PFSK-1 (cell line): ENCODE data around the gene TEX29.

Experiments
- FOXP2 ChIP-seq: optimal IDR thresholded peaks from 2 replicates; pipeline ENCODE3; 2011; ENCODE audit warnings: borderline replicate concordance, control low read depth, inconsistent platforms; ENCODE audit not compliant: insufficient read depth; ENCODE audit errors: extremely low read length, extremely low read depth
- POLR2AphosphoS5 ChIP-seq: IDR thresholded peaks from 2 replicates; pipeline ENCODE4 v1.6.1; 2012; ENCODE audit warnings: low read depth, mild to moderate bottlenecking, control low read depth, low read length, moderate library complexity
- REST ChIP-seq, 2 experiments: IDR thresholded peaks; 2 replicates each; pipeline versions ENCODE4 v1.6.1 to v1.8.0; 2011 to 2012; ENCODE audit warnings: low read depth in 2 of 2, low read length in 2 of 2, control low read depth in 1 of 2, inconsistent platforms in 1 of 2, mild to moderate bottlenecking in 1 of 2, moderate library complexity in 1 of 2; ENCODE audit not compliant: insufficient read depth in 1 of 2
- SIN3A ChIP-seq: IDR thresholded peaks from 2 replicates; pipeline ENCODE4 v1.6.1; 2012; ENCODE audit warnings: mild to moderate bottlenecking, low read length, moderate library complexity, borderline replicate concordance; ENCODE audit not compliant: insufficient read depth
- TAF1 ChIP-seq: IDR thresholded peaks from 2 replicates; pipeline ENCODE4 v1.6.1; 2012; ENCODE audit warnings: low read length, control low read depth, borderline replicate concordance; ENCODE audit not compliant: insufficient read depth

Gene TEX29

DNA sequence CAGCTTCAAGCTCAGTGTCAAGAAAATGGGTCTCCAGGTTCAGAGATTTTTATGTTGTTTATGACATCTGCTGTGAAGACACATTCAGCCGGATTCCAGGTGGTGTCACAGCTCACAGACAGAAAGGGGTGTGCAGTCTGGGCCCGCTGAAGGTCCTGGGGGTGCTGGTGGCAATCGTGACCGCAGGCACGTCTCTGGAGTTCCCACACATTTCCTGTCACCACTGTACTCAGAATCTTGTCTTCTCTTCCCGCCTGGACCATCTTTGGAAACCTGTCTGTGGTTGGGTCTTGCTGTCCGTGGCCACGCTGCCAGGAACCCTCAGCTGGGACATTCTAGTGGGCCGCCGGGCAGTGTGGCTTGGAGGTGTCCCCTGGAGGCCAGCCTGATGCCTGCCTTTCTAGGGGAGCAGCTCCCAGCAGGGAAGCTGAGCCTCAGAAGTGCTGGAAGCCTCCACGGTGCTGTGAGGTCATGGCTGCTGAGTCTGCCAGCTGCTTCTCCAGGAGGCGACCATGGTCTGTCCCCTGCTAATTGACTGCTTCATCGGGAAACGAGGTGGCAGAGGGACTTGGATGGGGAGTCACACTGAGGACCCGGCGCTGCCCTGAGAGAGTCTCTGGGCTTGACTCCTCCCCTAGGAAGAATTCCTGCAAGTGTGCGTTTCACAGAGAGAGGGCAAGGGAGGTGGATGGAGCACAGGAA, 3.7 kb downstream of the TEX29 start:
- no peak for TF ChIP-seq TAF1
- no peak for TF ChIP-seq SIN3A
- TF ChIP-seq POLR2AphosphoS5: no peak
- TF ChIP-seq REST (IDR thresholded peaks at IDR 0.05; ENCODE audit: insufficient read depth in 1 of 2, low read depth in 2 of 2, low read length in 2 of 2): no peak
- no peak for TF ChIP-seq FOXP2

DNA sequence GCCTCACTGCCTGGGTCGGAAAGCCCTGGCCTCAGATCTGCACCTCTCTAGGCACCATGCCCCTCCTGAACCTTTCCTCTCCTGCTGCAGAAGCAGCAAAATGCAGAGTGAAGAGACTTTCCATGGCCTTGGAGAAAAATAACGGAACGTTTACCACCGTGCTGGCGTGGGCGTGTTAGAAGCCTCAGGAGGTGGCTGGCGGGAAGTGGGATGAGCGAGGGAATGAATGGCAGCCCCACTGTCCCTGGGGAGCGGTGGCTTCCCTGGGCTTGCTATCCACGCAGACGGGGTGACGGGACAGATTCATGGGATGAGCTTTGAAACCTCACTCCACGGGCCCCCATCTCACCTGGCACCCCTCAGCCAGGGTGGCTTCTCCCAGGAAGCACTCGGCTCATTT, 4.3 kb downstream of the TEX29 start:
- TF ChIP-seq POLR2AphosphoS5 (no peak), FOXP2 (no peak)

DNA sequence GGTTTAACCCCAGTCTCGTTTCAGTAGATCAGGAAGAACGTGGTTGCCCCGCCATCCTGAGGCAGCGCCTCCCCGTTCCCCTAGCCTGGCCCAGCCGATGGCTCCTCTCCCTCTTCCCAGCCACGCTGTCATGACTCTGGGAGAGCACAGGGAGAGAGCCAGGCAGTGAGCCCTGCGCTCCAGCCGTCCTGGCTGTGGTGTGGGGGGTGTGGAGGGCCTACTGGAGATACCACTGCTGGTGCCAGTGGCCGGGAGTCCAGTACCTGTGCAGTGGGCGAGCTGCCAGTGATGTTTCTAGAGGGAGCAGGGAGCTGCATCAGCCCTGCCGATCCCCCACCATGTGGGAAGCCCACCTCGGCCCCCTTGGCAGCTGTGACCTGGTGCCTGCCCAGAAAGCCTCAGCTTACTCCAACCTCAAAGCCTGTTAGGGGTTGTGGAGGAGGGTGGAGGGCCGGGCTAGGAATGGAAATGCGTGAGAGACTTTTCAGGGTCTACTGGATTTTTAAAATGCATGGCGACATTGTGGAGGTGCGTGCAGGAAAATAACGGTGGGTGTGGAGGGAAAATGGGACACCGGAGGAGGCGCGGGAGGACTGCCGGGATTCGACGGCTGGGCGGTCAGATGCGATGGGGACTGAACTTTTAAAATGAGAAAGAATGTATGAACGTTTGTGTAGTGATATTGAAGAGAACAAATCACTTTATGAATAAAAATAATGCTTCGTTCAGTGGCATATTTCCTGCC, 4.9 kb downstream of the TEX29 start:
- TF ChIP-seq REST (IDR thresholded peaks at IDR 0.05; ENCODE audit: insufficient read depth in 1 of 2, low read depth in 2 of 2, low read length in 2 of 2): no peak

- TF ChIP-seq SIN3A (no peak), POLR2AphosphoS5 (no peak), REST (IDR thresholded peaks at IDR 0.05; ENCODE audit: insufficient read depth in 1 of 2, low read depth in 2 of 2, low read length in 2 of 2) (no peak), TAF1 (no peak), FOXP2 (no peak)
Observed at GRCh38 chr13:111325941-111326620, 5.6 kb downstream of the TEX29 start.

GRCh38 chr13:111326621-111326965, 6.2 kb downstream of the TEX29 start:
- TF ChIP-seq SIN3A: no peak
- no peak for TF ChIP-seq REST (IDR thresholded peaks at IDR 0.05; ENCODE audit: insufficient read depth in 1 of 2, low read depth in 2 of 2, low read length in 2 of 2)
- TF ChIP-seq TAF1: no peak
- TF ChIP-seq FOXP2: no peak
- no peak for TF ChIP-seq POLR2AphosphoS5
